ENCODE data around the gene CDC42BPG.

The CDC42BPG gene

GRCh38 chr11:64777449-64778222 is 66.8 kb downstream of the CDC42BPG start (continued):
- TF ChIP-seq YY2 (tag by site-specific recombination; IDR thresholded peaks at IDR 0.05) (no peak), ZNF114 (tag by site-specific recombination; IDR thresholded peaks at IDR 0.05) (no peak), ZNF280D (tag by site-specific recombination; IDR thresholded peaks at IDR 0.05) (no peak), ZNF16 (tag by site-specific recombination; IDR thresholded peaks at IDR 0.05; ENCODE audit: low read depth) (no peak), ZNF571 (tag by site-specific recombination; IDR thresholded peaks at IDR 0.05) (no peak), MEIS1 (CRISPR knock-in tag; IDR thresholded peaks at IDR 0.05; ENCODE audit: borderline replicate concordance) (no peak), ZNF23 (tag by site-specific recombination; IDR thresholded peaks at IDR 0.05; ENCODE audit: borderline replicate concordance) (no peak), ZFP37 (tag by site-specific recombination; IDR thresholded peaks at IDR 0.05) (no peak), ZNF626 (tag by site-specific recombination; IDR thresholded peaks at IDR 0.05) (no peak), ZNF2 (tag by site-specific recombination; IDR thresholded peaks at IDR 0.05) (no peak), ZIC2 (tag by site-specific recombination; IDR thresholded peaks at IDR 0.05) (no peak), ZNF660 (tag by site-specific recombination; IDR thresholded peaks at IDR 0.05) (no peak), ZNF510 (tag by site-specific recombination; IDR thresholded peaks at IDR 0.05; ENCODE audit: insufficient replicate concordance) (no peak), GLIS2 (tag by site-specific recombination; IDR thresholded peaks at IDR 0.05) (peak; percentile 20; the same call in 1 of the 2 replicates), ZNF76 (tag by site-specific recombination; IDR thresholded peaks at IDR 0.05; ENCODE audit: borderline replicate concordance, low read depth) (no peak), ZNF692 (tag by site-specific recombination; IDR thresholded peaks at IDR 0.05) (peak; percentile 89), ZNF670 (tag by site-specific recombination; IDR thresholded peaks at IDR 0.05; ENCODE audit: low read depth) (no peak), KLF16 (tag by site-specific recombination; IDR thresholded peaks at IDR 0.05) (0 out of 2 replicates have a peak, but pooled peaks have one; percentile 25), ZNF580 (tag by site-specific recombination; IDR thresholded peaks at IDR 0.05) (no peak), ZNF677 (tag by site-specific recombination; IDR thresholded peaks at IDR 0.05) (no peak), SCRT1 (tag by site-specific recombination; IDR thresholded peaks at IDR 0.05; ENCODE audit: borderline replicate concordance) (no peak), KLF8 (tag by site-specific recombination; IDR thresholded peaks at IDR 0.05) (no peak), ZNF707 (tag by site-specific recombination; IDR thresholded peaks at IDR 0.05) (no peak)

GRCh38 chr11:64776875-64777274 is 67.6 kb downstream of the CDC42BPG start:
- TF ChIP-seq ZNF621 (tag by site-specific recombination; IDR thresholded peaks at IDR 0.05) (no peak), ZNF140 (tag by site-specific recombination; IDR thresholded peaks at IDR 0.05) (no peak), ZBTB17 (tag by site-specific recombination; IDR thresholded peaks at IDR 0.05) (0 out of 2 replicates have a peak, but pooled peaks have one; percentile 23), ZNF248 (tag by site-specific recombination; IDR thresholded peaks at IDR 0.05) (no peak)
- ChIA-PET CTCF (interaction anchor here (0.6 to 2.8 kb wide), 4 partner anchors 9 to 54 kb away, joined by 3 to 13 read pairs (median 5); partner anchors contain the start of gene RASGRP2), POLR2A (interaction anchor here (0.6 to 2.0 kb wide), 3 partner anchors 13 to 369 kb away, joined by 3 to 16 read pairs (median 6); partner anchors contain the start of gene PYGM)
- H3K4me1 ChIP-seq (ENCODE audit: control insufficient read depth, insufficient read depth, low read length): no peaks in the 10 kb centered on the region
- H3K9me3 ChIP-seq (ENCODE audit: control insufficient read depth, insufficient read depth, low read depth, low read length): no peaks in the 10 kb centered on the region
- no peak overlapping the region for H3K27ac ChIP-seq (ENCODE audit: extremely low read depth, low read depth, low read length)
- peak overlapping the region; percentile 96 for H3K4me3 ChIP-seq (ENCODE audit: low read depth, low read length)
- peaks cover 37 to 61% of the 10 kb centered on the region in 2 experiments for H3K36me3 ChIP-seq (ENCODE audit: control insufficient read depth in 2 of 2, insufficient read depth in 1 of 2, low read length in 2 of 2)

Measured in HEK293 (cell line).